ENCODE data around the gene CIDEA.

- no peak for TF ChIP-seq CTCF (IDR thresholded peaks at IDR 0.05)
- TF ChIP-seq POLR2A (IDR thresholded peaks at IDR 0.05), result no peak
Measured at GRCh38 chr18:12310762-12311161, 56.6 kb downstream of the CIDEA start.

Measured in uterus (tissue), 2 donors.